ENCODE results near the gene SH3PXD2A.

SH3PXD2A gene

DNA sequence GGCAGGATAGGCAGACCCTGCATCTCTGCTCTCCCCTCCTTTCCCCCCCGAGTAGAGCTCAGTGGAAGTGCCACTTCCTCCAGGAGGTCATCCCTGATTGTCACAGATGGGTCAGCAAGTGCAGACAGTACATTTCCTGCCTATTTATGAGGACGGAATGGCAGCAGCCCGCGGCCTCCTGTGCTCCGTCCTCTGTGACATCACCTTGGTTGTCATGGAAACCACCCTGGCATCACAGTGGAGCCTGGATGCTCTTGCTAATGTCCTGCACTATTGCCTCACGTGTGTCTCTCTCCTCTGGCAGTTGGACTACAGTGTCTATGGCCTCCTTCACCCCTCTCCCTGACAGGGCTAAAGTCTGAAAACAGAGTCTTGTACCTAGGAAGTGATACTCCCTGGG, 148.6 kb downstream of the SH3PXD2A start:
- no peak for DNase-seq (ENCODE audit: insufficient read length, low spot score)
- TF ChIP-seq POLR2A (IDR thresholded peaks at IDR 0.05; ENCODE audit: low read depth, low read length) (no peak), POLR2AphosphoS5 (IDR thresholded peaks at IDR 0.05; ENCODE audit: low read depth, low read length) (no peak), SPI1 (IDR thresholded peaks at IDR 0.05; ENCODE audit: low read depth, low read length) (no peak), PAX5 (IDR thresholded peaks at IDR 0.05; ENCODE audit: insufficient read depth, low read length, severe bottlenecking) (no peak), POU2F2 (IDR thresholded peaks at IDR 0.05; ENCODE audit: low read depth, low read length) (no peak), TAF1 (IDR thresholded peaks at IDR 0.05; ENCODE audit: low read depth, low read length) (no peak)
- FAIRE-seq, result no peak

DNA sequence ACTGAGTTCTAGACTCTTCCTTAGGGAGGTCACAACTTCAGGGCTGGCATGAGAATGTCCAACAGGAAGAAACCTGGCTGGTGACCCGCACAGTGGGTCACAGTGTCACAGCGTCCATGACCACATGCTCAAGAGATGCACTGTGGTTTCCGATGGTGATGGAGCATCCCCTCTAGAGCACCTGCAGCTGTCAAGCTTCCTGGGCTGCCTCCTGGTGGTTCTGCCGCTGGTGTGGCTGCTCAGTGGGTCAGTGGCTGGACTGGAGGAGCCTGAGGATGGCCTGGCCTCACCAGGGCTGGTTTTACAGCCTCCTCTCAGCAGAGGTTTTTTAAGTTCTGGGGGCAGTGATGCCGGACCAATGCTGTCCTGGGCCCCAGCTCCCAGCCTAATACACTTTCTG, 149.3 kb downstream of the SH3PXD2A start:
- DNase-seq (ENCODE audit: insufficient read length, low spot score), result no peak
- FAIRE-seq, result no peak

DNA sequence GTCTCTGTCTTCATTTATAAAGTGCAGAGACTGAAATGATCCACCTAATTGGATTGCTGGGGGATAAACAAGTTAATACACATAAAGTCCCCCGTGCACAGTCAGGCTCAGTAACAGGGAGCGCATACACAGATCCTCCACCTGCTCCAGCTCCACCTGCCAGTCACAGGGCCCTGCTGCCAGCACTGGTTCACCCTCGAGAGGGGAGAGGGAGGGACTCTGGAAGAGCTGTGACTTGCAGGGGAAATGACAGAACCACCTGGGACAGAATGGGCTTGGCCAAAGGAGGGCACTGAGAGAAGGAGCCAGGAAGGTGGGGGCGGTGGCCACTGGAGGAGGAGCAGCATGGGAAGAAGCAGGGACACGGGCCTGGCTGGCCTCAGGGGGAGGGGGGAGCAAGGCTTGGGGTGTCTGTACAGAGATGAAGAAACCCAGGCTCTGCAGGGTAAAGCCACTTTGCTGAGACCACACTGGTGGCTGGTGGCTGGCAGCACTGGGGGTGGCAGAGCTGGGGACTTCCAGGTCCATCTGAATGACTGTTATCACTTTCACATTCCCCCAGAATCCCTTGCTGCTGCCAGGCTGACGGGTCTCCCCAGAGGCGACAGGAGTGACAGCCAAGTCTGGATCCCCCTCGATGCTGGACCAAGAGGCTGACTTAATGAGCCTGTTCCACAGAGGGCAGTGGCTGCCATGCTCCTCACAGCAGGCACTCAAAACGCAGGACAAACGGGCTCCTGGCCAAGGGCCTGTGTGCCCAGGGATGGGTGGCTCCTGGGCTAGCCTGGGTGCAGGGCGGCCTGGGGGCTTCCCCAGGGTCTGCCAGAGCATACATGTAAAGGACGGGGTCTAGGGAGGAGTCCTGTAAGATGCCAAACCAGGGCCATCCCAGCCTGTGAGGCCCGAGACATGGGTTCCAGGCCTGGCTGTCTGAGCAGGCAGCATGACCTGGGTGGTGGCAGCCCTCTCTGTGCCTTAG, 151.1 kb downstream of the SH3PXD2A start:
- TF ChIP-seq TAF1 (IDR thresholded peaks at IDR 0.05; ENCODE audit: low read depth, low read length), result no peak
- TF ChIP-seq SPI1 (IDR thresholded peaks at IDR 0.05; ENCODE audit: low read depth, low read length), result no peak
- TF ChIP-seq PAX5 (IDR thresholded peaks at IDR 0.05; ENCODE audit: insufficient read depth, low read length, severe bottlenecking), result no peak
- TF ChIP-seq POU2F2 (IDR thresholded peaks at IDR 0.05; ENCODE audit: low read depth, low read length), result no peak
- TF ChIP-seq POLR2AphosphoS5 (IDR thresholded peaks at IDR 0.05; ENCODE audit: low read depth, low read length), result no peak
- no peak for TF ChIP-seq POLR2A (IDR thresholded peaks at IDR 0.05; ENCODE audit: low read depth, low read length)
- DNase-seq (ENCODE audit: insufficient read length, low spot score) (no peak), FAIRE-seq (no peak)

More for the DNA sequence above, 149.3 kb downstream of the SH3PXD2A start:
- TF ChIP-seq POU2F2 (IDR thresholded peaks at IDR 0.05; ENCODE audit: low read depth, low read length) (no peak), POLR2AphosphoS5 (IDR thresholded peaks at IDR 0.05; ENCODE audit: low read depth, low read length) (no peak), PAX5 (IDR thresholded peaks at IDR 0.05; ENCODE audit: insufficient read depth, low read length, severe bottlenecking) (no peak), POLR2A (IDR thresholded peaks at IDR 0.05; ENCODE audit: low read depth, low read length) (no peak), TAF1 (IDR thresholded peaks at IDR 0.05; ENCODE audit: low read depth, low read length) (no peak), SPI1 (IDR thresholded peaks at IDR 0.05; ENCODE audit: low read depth, low read length) (no peak)

DNA sequence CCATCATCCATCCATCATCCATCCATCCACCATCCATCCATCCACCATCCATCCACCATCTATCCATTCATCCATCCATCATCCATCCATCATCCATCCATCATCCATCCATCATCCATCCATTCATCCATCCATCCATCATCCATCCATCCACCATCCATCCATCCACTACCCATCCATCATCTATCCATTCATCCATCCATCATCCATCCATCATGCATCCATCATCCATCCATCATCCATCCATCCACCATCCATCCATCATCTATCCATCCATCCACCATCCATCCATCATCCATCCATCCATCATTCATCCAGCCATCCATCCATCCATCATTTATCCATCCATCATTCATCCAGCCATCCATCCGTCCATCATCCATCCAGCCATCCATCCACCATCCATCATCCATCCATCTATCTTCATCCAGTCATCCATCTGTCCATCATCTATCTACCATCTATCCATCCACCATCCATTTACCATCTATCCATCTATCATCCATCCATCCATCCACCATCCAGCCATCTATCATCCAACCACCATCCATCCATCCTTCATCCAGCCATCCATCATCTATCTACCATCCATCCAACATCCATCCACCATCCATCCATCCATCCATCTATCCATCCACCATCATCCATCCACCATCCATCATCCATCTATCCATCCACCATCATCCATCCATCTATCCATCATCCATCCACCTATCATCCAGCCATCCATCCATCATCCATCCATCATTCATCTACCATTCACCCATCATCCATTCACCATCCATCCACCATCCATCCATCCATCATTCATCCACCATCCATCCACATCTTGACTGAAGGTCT, 153.8 kb downstream of the SH3PXD2A start:
- no peak for TF ChIP-seq POLR2AphosphoS5 (IDR thresholded peaks at IDR 0.05; ENCODE audit: low read depth, low read length)
- no peak for TF ChIP-seq SPI1 (IDR thresholded peaks at IDR 0.05; ENCODE audit: low read depth, low read length)
- no peak for TF ChIP-seq TAF1 (IDR thresholded peaks at IDR 0.05; ENCODE audit: low read depth, low read length)
- no peak for TF ChIP-seq PAX5 (IDR thresholded peaks at IDR 0.05; ENCODE audit: insufficient read depth, low read length, severe bottlenecking)
- TF ChIP-seq POLR2A (IDR thresholded peaks at IDR 0.05; ENCODE audit: low read depth, low read length), result no peak
- no peak for TF ChIP-seq POU2F2 (IDR thresholded peaks at IDR 0.05; ENCODE audit: low read depth, low read length)
- no peak for DNase-seq (ENCODE audit: insufficient read length, low spot score)
- FAIRE-seq, result peak; percentile 58

DNA sequence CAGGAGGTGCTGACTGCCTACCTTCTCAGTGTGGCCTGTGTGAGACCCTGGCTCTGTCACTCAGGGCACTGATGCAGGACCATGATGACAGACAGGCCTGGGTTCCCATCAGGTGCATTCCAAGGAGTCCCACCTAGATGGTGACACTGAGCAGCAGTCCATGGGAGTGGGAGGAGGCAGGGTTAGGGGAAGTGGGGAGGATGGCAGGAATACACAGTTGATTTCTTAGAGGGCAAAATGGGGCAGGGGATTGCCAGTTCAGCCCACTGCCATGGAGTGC, 155.0 kb downstream of the SH3PXD2A start:
- DNase-seq (ENCODE audit: insufficient read length, low spot score) (no peak), FAIRE-seq (no peak)
- TF ChIP-seq POU2F2 (IDR thresholded peaks at IDR 0.05; ENCODE audit: low read depth, low read length) (no peak), TAF1 (IDR thresholded peaks at IDR 0.05; ENCODE audit: low read depth, low read length) (no peak), POLR2AphosphoS5 (IDR thresholded peaks at IDR 0.05; ENCODE audit: low read depth, low read length) (no peak), SPI1 (IDR thresholded peaks at IDR 0.05; ENCODE audit: low read depth, low read length) (no peak), POLR2A (IDR thresholded peaks at IDR 0.05; ENCODE audit: low read depth, low read length) (no peak), PAX5 (IDR thresholded peaks at IDR 0.05; ENCODE audit: insufficient read depth, low read length, severe bottlenecking) (no peak)

DNA sequence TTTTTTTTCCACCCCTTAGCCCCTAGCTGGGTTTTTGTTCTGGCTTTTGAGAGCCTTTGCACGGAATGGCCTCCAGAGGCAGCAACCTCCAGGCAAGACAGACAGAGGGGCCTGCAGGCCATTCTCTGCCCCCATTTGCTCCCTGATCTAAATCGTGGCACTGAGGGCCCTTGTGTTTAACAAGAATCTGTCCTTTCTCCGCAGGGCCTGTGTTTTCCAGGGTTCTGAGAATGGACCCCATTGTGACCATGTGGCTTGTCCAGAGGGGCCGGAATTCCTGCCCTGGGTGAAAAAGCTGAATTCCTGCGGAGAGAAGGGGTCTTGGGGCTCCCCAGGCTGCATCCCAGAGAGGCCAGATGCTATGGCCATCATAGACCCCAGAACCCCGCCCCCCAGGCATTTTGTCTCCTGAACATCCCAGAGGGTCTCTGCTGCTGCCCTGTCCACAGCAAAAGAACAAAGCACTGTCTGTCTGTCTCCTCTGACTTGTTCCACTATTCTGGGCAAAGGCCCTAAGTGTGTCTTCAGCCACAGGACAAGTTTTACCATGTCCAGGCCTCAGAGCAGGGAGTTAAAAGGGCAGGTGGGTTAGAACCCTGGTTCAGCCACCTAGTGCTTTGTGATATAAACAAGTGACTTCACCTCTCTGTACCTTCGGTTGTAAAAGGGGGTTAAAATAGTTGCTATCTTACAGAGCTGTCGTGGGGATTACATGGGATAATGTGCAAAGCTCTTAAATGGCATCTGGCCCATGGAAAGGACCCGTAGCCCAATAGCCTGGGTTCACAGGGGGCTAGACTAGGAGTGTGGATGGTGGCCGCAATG, 155.6 kb downstream of the SH3PXD2A start:
- TF ChIP-seq PAX5 (IDR thresholded peaks at IDR 0.05; ENCODE audit: insufficient read depth, low read length, severe bottlenecking) (no peak), POLR2A (IDR thresholded peaks at IDR 0.05; ENCODE audit: low read depth, low read length) (no peak), POU2F2 (IDR thresholded peaks at IDR 0.05; ENCODE audit: low read depth, low read length) (no peak), SPI1 (IDR thresholded peaks at IDR 0.05; ENCODE audit: low read depth, low read length) (no peak), POLR2AphosphoS5 (IDR thresholded peaks at IDR 0.05; ENCODE audit: low read depth, low read length) (no peak), TAF1 (IDR thresholded peaks at IDR 0.05; ENCODE audit: low read depth, low read length) (no peak)
- FAIRE-seq, result no peak

DNA sequence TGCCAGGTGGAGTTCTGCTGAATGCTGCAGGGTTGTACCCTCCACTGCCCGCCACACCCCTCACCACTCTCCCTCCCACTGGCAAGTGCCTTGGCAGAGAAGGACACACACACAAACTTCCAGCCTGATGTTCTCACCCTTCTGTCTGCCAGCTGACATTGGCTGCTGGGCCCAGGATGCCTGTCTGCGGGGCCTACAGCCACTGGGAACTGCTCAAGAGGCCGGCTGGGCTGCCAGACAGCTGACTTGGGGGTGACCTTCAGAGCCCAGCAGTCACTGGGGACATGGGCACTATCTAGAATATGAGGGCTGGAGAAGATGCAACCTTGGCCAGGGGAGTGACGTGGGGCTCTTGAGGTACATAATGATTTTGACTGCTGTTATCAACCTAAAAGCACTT, 157.1 kb downstream of the SH3PXD2A start:
- FAIRE-seq (no peak), DNase-seq (ENCODE audit: insufficient read length, low spot score) (no peak)

More for the DNA sequence above, 155.6 kb downstream of the SH3PXD2A start:
- DNase-seq (ENCODE audit: insufficient read length, low spot score), result no peak

DNA sequence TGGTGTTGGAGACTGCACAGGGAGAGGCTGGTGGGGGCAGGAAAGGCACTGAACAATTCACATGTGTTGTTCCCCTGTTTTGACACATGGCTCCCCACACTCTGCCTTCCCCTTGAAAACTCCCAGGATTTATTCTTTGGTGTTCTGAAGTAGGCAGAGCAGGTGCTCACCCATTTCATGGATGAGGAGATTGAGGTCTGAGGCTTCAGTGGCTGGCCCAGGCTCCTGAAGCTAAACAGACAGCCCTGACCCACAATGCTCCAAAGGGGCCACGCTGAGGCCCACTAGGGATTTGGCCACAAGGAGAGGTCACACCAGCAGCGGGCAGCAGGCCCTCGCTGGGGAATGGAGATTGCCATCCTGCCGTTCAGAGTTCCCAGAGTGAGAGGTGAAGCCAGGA, 157.6 kb downstream of the SH3PXD2A start:
- no peak for FAIRE-seq

More for the DNA sequence above, 157.1 kb downstream of the SH3PXD2A start:
- TF ChIP-seq PAX5 (IDR thresholded peaks at IDR 0.05; ENCODE audit: insufficient read depth, low read length, severe bottlenecking) (no peak), POLR2A (IDR thresholded peaks at IDR 0.05; ENCODE audit: low read depth, low read length) (no peak), SPI1 (IDR thresholded peaks at IDR 0.05; ENCODE audit: low read depth, low read length) (no peak), TAF1 (IDR thresholded peaks at IDR 0.05; ENCODE audit: low read depth, low read length) (no peak), POLR2AphosphoS5 (IDR thresholded peaks at IDR 0.05; ENCODE audit: low read depth, low read length) (no peak), POU2F2 (IDR thresholded peaks at IDR 0.05; ENCODE audit: low read depth, low read length) (no peak)

More for the DNA sequence above, 157.6 kb downstream of the SH3PXD2A start:
- DNase-seq (ENCODE audit: insufficient read length, low spot score), result no peak
- TF ChIP-seq POLR2AphosphoS5 (IDR thresholded peaks at IDR 0.05; ENCODE audit: low read depth, low read length) (no peak), POU2F2 (IDR thresholded peaks at IDR 0.05; ENCODE audit: low read depth, low read length) (no peak), TAF1 (IDR thresholded peaks at IDR 0.05; ENCODE audit: low read depth, low read length) (no peak), SPI1 (IDR thresholded peaks at IDR 0.05; ENCODE audit: low read depth, low read length) (no peak), PAX5 (IDR thresholded peaks at IDR 0.05; ENCODE audit: insufficient read depth, low read length, severe bottlenecking) (no peak), POLR2A (IDR thresholded peaks at IDR 0.05; ENCODE audit: low read depth, low read length) (no peak)

Measured in GM12891 (cell line).